Thyroid gland (tissue), 4 donors: Measurements from ENCODE around the gene CAMKK1. TPM values are rescaled to one million over a fixed set of nuclear protein-coding genes. Genes with fewer than 3 reads are reported as not detected.

Experiments
- DNase-seq, 2 donors: peaks; one replicate each; pipeline ENCODE4 v3.0.0-alpha.2; 2019
- H3K27ac ChIP-seq, 3 donors: fragments of 200-600 bp; sonication (generic); 1 replicate in 2 of 3; 2 replicates in 1 of 3; pipeline ENCODE4 v1.5.1; 2016 to 2019; ENCODE audit warnings: mild to moderate bottlenecking in 1 of 3, moderate library complexity in 1 of 3
- H3K27me3 ChIP-seq: fragments of 200-600 bp; sonication (generic); one replicate; pipeline ENCODE4 v1.5.1; 2019
- H3K36me3 ChIP-seq, 2 donors: fragments of 200-600 bp; sonication (generic); one replicate each; pipeline ENCODE4 v1.5.1; 2016 to 2019
- H3K4me1 ChIP-seq, 2 donors: fragments of 200-600 bp; sonication (generic); one replicate each; pipeline ENCODE4 v1.5.1; 2017 to 2019
- H3K4me3 ChIP-seq, 3 donors: fragments of 200-600 bp; sonication (generic); replicated peaks in 1 of 3; 1 replicate in 2 of 3; 2 replicates in 1 of 3; pipeline ENCODE4 v1.5.1; 2016; ENCODE audit warnings: mild to moderate bottlenecking in 1 of 3
- H3K9me3 ChIP-seq: fragments of 200-600 bp; sonication (generic); one replicate; pipeline ENCODE4 v1.5.1; 2017
- POLR2A ChIP-seq, 2 donors: fragments of 450-650 bp; IDR thresholded peaks; one replicate each; pipeline ENCODE4 v1.6.1; 2017; ENCODE audit warnings: antibody characterized with exemption in 2 of 2, mild to moderate bottlenecking in 2 of 2, moderate library complexity in 1 of 2
- WGBS, 2 donors: methylation state at CpG; one replicate each; pipeline ENCODE4 v1.1.5; 2017; 5-methylcytosine and 5-hydroxymethylcytosine counted together
- intact Hi-C: fragments of 100-400 bp; cut with DNase I; formaldehyde crosslinking; loops from one replicate; pipeline ENCODE4 v1.15.1; 2023
- total RNA-seq, 4 donors: library from RNA; depleted of rRNA; stranded (reverse); fragments of >200 nt; gene quantifications; one replicate each; pipeline ENCODE4 v1.2.3, GENCODE V29; 2016
- TF ChIP-seq, protein P1 (sequence below), 6 experiments: fragments of 200-600 bp in 3 of 6; fragments of 450-650 bp in 3 of 6; sonication (generic) in 3 of 6; IDR thresholded peaks; one replicate each; pipeline ENCODE4 v1.5.1; 2016 to 2019; ENCODE audit warnings: antibody characterized with exemption in 6 of 6, mild to moderate bottlenecking in 2 of 6, inconsistent platforms in 1 of 6, moderate library complexity in 1 of 6

Gene CAMKK1
- total RNA-seq, 4 donors from 2014 or later = 5.9 to 10.1 (median 7.9) TPM

DNA sequence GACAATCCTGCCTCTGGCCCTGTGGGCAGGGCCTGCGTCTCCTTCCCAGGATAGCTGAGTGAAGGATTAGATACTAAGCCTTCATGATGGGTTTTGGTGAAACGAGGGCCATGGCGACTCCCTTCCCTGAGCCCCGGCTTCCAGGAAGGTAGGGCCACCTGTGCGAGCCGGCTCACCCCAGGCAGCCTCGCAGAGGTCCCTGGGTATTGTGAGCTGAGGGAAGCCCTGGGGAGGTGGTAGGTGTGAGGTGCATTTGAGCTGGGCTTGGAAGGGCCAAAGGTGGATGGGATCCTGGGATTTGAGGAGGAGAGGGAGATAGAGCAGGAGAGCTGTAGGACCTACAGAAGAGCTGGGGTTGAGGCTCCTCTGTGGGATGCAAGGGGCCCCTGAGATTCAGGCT is 29.9 kb upstream of the CAMKK1 start:
- H3K27ac ChIP-seq = no peak overlapping the region

DNA sequence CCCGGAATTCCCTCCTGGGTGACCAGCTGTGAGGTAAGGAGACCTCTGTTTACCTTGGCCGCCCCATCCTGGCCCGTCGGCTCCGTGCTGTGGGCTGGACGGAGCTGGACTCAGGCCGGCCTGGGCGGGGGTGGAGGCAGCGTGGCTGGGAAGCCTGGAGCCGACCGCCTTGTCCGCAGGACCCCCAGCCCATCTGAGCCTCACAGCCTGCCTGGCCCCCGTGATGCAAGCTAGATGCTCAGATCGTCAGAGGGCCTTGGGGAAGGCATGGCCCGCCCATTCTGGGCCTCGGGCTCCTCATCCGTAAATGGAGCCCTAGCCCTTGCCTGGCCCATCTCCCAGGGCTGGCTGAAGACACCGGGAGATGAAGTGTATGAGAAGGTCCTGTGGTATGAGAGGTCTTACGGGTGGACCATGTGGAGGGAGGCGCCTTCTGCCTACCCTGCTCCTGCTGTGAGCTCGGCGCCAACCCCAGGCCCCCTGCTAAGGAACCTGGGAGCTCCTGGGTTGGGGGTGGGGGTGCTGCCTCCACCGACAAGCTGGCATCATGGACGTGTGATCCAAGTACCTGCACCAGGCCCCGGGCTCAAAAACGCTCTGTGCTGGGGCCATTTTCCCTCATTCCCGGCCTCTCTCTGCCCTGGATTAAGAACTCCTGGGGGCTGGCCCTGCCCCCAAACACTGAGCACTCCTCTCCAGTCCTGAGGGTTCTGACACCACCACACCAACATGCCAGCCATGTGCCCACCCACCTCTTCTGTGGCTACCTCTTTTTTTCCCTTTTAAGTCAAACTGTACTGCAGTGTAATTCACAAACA is 28.9 kb upstream of the CAMKK1 start:
- Histone ChIP-seq H3K36me3 (no peaks in the 10 kb centered on the region), H3K27ac (no peak overlapping the region), H3K4me3 (no peak overlapping the region), H3K9me3 (no peaks in the 10 kb centered on the region), H3K27me3 (no peaks in the 10 kb centered on the region), H3K4me1 (peaks cover 0 to 11% of the 10 kb centered on the region in 2 donors)
- WGBS, 2 donors = 76% methylated on average over 8 to 15 of the region's 27 CpGs
- intact Hi-C loops = no loop called here
- no peak for DNase-seq
- TF ChIP-seq POLR2A (IDR thresholded peaks at IDR 0.05) = no peak

More for the DNA sequence above, 29.9 kb upstream of the CAMKK1 start:
- TF ChIP-seq, protein P1, sequence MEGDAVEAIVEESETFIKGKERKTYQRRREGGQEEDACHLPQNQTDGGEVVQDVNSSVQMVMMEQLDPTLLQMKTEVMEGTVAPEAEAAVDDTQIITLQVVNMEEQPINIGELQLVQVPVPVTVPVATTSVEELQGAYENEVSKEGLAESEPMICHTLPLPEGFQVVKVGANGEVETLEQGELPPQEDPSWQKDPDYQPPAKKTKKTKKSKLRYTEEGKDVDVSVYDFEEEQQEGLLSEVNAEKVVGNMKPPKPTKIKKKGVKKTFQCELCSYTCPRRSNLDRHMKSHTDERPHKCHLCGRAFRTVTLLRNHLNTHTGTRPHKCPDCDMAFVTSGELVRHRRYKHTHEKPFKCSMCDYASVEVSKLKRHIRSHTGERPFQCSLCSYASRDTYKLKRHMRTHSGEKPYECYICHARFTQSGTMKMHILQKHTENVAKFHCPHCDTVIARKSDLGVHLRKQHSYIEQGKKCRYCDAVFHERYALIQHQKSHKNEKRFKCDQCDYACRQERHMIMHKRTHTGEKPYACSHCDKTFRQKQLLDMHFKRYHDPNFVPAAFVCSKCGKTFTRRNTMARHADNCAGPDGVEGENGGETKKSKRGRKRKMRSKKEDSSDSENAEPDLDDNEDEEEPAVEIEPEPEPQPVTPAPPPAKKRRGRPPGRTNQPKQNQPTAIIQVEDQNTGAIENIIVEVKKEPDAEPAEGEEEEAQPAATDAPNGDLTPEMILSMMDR (IDR thresholded peaks at IDR 0.05) = no peak
- no peak for TF ChIP-seq POLR2A (IDR thresholded peaks at IDR 0.05)
- DNase-seq = no peak
- H3K4me3 ChIP-seq = no peak overlapping the region
- intact Hi-C loops = no loop called here
- peaks cover 0 to 9% of the 10 kb centered on the region in 2 donors for H3K4me1 ChIP-seq
- WGBS, 2 donors = 89 to 92% methylated on average over 1 to 7 of the region's 7 CpGs
- H3K36me3 ChIP-seq = no peaks in the 10 kb centered on the region
- H3K9me3 ChIP-seq = no peaks in the 10 kb centered on the region
- H3K27me3 ChIP-seq = no peaks in the 10 kb centered on the region

DNA sequence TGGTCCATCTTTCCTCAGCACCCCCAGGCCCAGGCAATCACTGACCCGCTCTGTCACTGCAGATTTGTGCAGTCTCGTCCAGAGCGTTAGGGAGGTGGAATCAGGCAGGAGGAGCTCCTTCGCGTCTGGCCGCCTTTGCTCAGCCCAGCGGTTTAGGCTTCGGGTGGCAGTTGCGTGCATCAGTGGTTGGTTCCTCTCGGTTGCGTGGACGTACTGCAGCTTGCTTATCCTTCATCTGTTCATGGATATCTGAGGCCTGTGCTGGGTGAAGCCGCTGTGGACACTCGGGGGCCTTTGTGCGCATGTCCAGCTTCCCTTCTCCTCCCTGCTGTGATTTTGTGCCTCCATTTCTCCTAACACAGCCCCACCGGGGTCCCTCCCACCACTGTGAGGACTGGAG is 28.2 kb upstream of the CAMKK1 start:
- Histone ChIP-seq H3K4me3 (no peak overlapping the region), H3K27me3 (no peaks in the 10 kb centered on the region), H3K36me3 (no peaks in the 10 kb centered on the region), H3K27ac (no peak overlapping the region), H3K4me1 (peaks cover 0 to 13% of the 10 kb centered on the region in 2 donors), H3K9me3 (no peaks in the 10 kb centered on the region)
- intact Hi-C loops = no loop called here
- TF ChIP-seq, protein P1 (IDR thresholded peaks at IDR 0.05) = no peak
- TF ChIP-seq POLR2A (IDR thresholded peaks at IDR 0.05) = no peak
- 75 to 81% methylated on average over 15 to 16 of the region's 16 CpGs for WGBS, 2 donors
- DNase-seq = no peak

- TF ChIP-seq POLR2A (IDR thresholded peaks at IDR 0.05) = no peak
- TF ChIP-seq, protein P1 (IDR thresholded peaks at IDR 0.05) = no peak
- Histone ChIP-seq H3K27ac (no peak overlapping the region), H3K4me1 (peaks cover 0 to 13% of the 10 kb centered on the region in 2 donors), H3K36me3 (no peaks in the 10 kb centered on the region), H3K9me3 (no peaks in the 10 kb centered on the region), H3K4me3 (no peak overlapping the region), H3K27me3 (no peaks in the 10 kb centered on the region)
- intact Hi-C loops = no loop called here
- 84 to 92% methylated on average over 13 to 18 of the region's 22 CpGs for WGBS, 2 donors
- DNase-seq = no peak
These were observed 26.3 kb upstream of the CAMKK1 start for GRCh38 chr17:3919123-3919624.

- 67 to 76% methylated on average over 5 to 7 of the region's 8 CpGs for WGBS, 2 donors
- intact Hi-C loops = no loop called here
- H3K4me1 ChIP-seq = peaks cover 0 to 13% of the 10 kb centered on the region in 2 donors
These were observed 25.7 kb upstream of the CAMKK1 start for GRCh38 chr17:3918372-3919122.

More at GRCh38 chr17:3918372-3919122, 25.7 kb upstream of the CAMKK1 start:
- no peaks in the 10 kb centered on the region for H3K27me3 ChIP-seq
- H3K36me3 ChIP-seq = no peaks in the 10 kb centered on the region
- TF ChIP-seq, protein P1 (IDR thresholded peaks at IDR 0.05) = no peak
- TF ChIP-seq POLR2A (IDR thresholded peaks at IDR 0.05) = no peak
- no peak overlapping the region for H3K4me3 ChIP-seq
- no peak for DNase-seq
- H3K27ac ChIP-seq = no peak overlapping the region
- no peaks in the 10 kb centered on the region for H3K9me3 ChIP-seq
